Limb (tissue), 2 donors: ENCODE results near the gene SUSD2.

Experiments used
- DNase-seq, 2 donors: peaks; one replicate each; pipeline ENCODE4 v3.0.0-alpha.2; 2016; ENCODE audit errors: extremely low spot score in 2 of 2

The SUSD2 gene

DNA sequence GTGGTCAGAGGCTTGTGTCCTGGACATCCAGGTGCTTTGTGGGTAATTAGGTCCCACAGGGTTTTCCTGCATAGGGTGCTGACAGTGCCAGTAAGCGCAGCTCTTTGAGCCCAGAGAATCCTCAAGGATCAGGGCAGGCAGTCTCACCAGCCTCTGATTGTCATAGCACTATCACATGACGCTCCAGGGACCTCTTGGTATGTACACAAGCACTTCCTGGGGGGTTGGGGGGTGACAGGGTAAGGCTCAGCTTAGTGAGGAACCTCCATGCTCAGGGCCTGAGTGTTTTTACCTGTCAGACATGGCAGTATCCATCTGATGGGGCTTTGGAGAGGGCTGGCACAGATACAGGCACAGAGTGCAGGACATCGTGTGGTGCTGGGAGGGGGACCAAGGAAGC is 27.9 kb upstream of the SUSD2 start:
- DNase-seq, result no peak

DNA sequence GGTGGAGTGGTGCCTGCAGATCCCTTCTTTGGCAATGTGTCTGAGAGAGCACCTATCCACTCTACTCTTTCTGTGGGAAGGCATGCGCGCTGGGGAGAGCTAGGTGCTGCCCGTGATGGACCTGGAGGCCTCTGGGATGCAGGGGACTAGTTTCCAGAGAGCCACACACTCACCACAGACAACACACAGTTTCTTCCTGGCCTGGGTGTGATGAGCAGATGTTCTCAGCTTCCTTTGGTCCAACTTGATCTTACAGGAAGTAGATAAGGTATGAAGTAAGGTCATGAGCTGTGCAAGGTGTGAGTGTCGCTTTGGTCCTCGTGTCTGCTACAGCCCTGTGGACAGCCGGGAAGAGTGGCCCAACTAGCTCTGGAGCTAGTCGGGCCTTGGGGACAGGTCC is 27.3 kb upstream of the SUSD2 start:
- no peak for DNase-seq

DNA sequence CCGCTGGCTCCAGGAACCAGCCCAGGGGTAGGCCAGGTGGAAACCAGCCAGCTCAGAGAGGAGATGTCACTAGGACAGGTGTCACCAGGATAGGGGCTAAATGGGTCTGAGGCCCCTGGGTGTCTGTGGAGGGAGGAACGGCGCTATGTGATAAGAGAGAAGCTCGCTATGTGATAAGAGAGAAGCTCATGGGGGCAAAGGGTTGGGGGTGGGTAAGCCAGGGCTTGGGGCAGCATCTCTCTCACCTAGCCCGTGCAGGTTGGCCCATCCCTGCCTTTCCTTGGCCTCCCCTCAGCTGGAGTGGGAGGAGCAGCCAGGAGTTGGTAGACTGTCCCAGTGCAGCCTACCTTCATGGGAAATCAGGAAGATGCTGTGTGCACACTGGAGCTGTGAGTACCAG is 26.5 kb upstream of the SUSD2 start:
- no peak for DNase-seq

DNA sequence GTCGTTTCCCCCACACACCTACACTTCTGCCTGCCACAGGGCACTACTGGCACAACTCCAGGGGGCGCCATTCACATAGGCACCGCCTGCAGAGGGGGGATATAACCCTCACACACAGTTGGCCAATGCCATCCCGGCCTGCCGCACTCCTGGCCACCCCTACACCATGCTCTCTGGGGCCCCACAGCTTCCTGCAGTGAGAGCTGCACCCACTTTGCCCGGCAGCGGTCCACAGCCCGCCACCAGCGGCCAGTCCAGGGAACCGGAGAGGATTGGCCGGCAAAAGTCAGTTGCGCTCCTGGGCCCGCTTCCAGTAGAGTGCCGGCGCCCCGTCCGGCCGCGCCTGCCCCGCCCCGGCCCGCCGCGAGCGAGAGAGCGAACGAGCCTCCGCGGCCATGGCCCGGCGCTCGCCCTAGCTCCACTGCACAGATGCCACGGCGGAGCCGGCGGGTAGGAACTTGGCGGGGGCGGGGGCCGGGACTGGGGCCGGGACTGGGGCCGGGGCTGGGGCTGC is 25.6 kb upstream of the SUSD2 start:
- peak; percentile 64 to 72 for DNase-seq

DNA sequence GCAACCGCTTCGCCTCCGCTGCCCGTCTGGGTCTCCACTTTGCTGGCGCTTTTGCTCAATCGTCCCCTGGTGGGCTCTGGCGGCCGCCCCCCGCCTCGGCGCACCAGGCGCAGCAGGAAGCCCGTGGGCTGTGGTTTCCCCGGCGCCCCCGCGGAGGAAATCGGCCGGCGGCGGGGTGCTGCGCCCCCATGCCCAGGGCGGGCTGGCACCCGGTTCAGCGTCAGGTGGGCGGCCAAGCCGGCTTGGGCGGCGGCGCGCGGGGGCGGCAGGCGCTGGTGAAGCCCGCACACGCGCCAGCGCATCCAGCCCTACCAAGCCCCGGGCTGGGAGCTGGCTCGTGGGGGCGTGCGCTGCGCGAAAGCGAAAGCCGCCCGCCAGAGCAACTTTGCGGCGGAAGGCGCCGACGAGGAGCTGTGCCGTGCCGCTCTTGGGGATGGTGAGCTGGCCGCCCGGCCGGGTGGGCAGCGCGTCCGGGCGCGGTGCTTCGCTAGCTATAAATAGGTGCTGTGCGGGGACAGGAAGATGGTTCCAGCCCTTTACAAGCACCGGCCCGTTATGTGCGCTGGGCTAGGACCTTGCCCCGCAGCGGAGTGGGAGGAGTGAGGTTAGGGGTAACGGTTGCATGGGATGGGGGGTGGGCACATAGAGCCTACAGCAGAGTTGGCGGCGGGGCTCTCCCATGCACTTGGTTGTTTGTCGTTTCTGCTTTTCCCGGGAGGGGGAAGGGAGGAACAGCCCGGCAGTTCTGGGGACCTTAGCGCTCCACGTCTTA is 25.0 kb upstream of the SUSD2 start:
- DNase-seq, result peak; percentile 21 to 61

DNA sequence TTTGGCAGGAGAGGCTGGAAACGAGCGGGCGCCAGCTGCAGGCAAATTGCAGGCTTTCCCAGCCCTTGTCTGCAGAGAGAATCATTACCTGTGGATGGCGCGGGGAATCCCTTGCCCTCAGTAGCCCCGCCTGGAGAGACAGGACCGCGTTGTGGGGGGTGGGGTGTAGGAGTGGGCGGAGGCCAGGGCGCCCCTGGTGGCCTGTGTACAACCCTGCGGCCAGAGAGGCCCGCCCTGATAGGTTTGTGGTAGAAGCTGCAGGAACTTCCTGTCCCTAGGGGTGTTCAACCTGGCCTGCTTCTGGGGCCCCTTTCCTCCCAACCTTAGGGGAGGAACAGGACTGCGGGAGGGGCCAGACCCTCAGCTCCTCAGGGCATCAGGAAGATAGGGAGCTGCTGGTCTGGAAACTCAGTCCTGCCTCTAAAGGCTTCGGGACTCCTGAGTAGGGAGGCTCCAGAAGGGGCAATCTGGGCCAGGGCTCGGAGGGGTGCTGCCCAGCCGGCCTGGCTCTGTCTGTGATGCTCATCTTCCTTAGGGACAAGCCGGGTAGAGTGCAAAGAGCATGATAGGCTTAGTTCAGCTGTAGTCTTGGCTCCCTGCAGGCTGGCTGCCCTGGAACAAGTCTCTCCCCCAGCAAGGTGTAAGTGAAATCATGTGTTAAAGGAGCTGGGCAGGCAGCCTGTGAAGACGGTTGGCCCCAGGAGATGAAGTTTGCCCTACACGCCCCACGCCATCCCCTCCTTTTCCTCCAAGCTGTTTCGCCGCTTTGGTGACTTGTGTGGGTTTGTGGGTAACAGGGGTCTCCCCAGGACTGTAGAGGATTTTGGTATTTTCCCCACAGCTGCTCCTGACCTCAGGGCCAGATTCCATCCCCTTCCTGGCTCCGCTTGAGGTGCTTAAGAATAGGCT is 24.1 kb upstream of the SUSD2 start:
- DNase-seq, result peak; percentile 75 to 81

DNA sequence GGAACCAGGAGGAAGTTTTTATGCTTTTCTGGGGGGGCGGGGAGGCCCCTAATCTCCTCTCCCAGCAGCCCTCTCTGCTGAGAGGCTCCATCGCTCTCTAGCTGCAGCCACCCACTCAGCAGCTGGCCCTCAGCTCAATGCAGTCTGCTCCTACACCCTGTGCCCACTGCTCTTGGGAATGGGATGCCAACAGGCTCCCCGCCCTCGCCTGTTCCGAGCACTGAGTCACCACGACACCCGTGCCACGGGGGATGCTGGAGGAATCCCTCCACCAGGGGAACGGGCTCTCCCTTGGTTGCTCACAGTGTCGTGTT is 23.5 kb upstream of the SUSD2 start:
- peak in 1 of 2 donors; percentile 13 for DNase-seq

DNA sequence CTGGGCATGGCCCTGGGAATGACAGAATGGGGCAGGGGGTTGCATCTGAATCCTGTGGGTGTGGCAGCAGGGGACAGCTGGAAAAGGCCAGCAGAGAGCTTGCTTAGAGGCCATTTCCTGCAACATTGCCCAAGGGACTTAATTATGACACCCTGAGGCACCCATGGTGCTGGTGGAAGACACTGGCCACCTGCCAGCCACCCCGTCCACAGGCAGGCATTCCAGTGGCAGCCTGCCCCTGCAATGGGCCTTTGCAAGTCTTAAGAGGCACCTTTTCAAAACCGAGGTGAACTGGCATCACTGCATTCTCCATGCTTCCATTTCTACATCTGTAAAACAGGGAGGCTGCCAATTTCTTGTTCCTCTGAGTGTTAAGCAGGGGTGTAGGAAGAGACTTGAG is 21.6 kb upstream of the SUSD2 start:
- no peak for DNase-seq

DNA sequence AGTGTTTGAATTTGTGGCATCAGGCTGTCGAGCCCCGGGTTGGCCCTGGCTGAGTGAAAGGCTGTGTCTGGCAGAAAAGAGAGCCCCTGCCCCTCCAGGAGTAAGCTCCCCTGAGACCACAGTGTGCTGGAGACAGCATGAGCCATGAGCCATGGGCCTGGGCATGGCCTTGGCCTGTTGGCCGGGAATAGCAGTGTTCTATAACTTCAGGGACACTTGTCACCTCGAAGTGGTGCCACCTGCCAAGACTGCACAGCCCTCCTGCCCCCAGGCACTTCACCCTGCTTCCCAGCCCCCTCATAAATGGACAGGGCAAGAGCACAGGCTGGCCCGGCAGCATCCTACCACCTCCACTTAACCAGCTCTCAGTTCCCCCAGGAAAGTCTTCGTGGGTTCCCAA is 20.7 kb upstream of the SUSD2 start:
- DNase-seq, result no peak

DNA sequence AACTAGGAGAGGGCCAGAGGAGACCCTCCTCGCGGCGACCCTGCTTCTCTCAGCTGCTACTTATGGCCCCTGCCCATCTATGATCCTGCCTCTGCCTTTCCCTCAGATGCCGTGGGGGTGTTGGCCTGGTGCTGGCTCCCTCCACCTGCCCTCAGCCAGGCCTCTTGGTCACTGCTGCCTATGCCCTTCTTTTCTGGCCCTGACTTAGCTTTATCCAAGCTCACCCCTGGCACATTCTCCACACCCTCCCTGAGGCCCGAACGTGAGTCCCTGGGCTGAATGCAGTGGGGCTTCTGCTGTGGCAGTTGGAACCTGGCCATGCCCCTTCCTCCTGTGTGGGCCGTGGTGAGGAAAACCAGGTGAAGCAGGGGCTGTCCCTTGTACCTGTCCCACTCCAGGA is 19.8 kb upstream of the SUSD2 start:
- no peak for DNase-seq

DNA sequence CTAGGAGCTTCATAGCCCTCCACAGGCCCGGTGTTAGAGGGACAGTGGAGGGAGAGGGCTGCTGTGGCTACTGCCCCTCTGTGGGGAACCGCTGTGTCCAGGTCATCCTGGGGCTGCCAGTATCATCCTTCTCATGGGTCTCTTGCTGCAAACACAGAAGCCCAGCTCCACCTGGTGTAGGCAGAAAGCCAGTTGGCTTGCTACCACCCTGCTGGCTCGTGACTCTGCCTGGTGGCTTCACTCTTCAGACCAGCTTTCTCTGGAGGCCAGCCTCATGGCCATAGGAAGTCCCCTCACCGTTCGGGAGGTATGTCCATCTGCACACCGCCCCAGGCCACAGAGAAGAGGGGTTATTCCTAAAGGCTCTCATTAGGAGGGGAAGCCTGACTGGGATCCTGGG is 19.4 kb upstream of the SUSD2 start:
- DNase-seq, result no peak

DNA sequence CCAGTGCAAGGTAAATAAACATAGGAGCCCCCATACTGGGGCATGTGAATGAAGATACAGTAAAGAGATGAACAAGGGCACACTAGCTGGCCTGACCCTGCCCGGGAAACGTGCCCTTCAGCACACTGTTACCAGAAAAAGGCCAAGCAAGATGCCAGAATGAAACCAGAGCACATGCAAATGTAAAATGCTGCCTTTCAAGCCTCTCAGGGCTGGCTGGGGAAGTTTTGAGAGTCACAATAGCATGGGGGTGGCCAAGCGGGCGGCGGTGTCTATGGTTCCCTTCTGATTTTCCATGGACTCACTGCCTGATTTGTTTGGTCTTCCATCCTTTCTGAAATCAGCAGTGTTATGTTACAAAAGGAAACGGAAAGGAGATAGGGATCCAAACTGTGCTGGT is 18.9 kb upstream of the SUSD2 start:
- DNase-seq, result no peak

DNA sequence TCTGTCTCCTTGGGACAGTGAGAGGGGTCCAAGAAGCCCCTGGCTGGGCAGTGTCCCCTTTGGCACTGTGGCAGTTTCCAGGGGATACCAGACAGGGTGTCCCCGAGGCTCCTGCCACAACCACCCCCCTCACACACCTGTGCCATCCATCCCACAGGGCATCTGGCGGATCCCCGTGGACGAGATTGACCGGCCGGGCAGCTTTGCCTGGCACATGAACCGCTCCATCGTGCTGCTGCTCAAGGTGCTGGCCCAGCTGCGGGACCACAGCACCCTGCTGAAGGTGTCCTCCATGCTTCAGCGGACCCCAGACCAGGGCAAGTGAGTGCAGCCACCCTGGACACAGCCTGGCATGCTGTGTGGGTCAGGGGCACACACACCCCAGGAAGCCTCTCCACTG is 17.0 kb upstream of the SUSD2 start:
- DNase-seq, result no peak

DNA sequence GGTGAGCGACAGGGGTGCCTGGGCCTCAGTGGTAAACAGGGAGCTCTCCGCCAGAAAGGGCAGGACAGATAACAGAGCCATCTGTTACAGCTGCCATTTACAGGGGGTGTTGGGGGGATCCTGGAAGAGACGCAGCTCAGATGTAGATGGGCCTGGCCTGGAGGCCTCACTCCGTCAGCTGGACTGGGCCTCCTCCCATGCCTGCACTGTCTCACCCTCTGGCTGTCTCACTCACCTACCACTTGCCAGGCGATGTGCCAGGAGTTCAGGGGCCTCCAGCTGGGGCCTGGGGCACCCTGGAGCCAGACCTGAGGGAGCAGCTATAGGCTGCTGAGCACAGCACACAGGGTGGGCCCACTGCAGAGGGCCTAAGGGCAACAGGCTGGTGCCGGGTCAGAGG is 16.3 kb upstream of the SUSD2 start:
- no peak for DNase-seq

DNA sequence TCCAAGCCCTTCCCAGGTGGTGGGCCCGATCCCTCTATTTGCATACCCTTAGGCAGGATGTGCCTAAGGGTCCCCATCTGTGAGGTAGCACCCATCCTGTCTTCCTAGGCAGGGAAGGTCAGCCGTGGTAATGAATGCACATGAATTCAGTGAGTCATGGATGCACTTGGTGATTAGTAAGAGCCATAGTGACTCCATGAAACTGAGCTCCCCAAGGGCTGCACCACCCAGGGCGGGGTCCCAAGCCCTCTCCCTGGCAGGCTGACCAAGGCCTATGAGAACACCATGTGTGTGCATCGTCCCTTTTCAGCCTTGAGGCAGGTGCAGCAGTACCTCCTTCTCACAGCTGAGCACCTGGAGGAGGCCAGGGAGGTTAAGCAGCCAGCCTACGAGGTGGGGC is 15.6 kb upstream of the SUSD2 start:
- no peak for DNase-seq

DNA sequence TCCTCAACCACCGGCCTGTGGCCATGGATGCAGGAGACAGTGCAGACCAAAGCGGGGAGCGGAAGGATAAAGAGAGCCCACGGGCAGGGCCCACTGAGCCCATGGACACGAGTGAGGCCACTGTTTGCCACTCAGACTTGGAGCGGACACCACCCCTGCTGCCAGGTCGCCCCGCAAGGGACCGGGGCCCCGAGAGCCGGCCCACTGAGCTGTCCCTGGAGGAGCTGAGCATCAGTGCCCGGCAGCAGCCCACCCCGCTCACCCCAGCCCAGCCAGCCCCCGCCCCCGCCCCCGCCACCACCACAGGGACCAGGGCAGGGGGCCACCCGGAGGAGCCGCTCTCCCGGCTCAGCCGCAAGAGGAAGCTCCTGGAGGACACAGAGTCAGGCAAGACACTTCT is 14.5 kb upstream of the SUSD2 start:
- DNase-seq, result no peak

DNA sequence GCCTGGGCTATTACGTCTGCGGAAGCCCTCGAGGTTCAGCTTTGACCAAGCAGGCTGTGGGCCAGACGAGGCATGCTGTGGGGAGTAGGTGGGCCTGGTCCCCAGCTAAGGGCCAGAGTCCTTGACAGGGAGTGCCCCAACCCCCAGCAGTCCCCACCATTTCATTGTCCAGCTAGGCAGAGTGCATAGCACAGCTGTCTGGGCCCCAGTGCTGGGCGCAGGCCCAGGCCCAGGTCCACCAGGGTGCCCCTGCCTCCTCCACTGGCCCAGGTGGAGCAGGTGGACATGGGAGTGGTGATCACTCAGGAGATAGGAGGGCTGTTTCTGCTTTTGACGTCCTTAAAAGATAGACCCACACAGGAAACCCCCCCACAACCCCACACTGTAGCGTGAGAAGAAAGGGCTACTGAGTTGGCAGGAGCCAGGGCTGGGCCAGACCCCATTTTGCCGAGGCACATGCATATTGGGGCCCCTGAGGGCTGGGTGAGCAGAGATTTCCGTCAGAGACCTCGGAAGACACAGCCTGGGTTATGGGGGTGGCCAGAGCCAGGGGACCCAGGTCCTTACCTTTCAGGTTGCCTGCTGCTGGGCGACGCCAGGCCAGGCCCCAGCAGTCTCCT is 11.7 kb upstream of the SUSD2 start:
- no peak for DNase-seq

DNA sequence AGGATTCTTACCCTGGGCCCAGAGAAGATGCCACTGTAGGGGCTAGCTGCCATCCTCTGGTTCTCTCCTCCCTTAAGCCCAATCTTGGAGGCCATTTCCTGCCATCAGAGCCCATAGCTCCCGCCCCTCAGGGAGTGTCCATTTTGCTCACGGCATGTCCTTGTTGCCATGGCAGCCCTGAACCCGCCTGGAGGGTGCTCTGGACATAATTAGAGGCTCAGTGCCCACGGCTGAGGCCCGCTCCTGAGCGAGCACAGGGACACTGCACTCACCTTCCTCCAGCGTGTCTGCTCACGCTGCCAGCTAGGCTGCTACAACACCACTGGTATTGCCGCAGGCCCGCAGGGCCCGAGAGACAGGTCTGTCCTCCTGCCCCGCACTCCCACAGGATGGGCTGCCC is 11.1 kb upstream of the SUSD2 start:
- DNase-seq, result no peak

DNA sequence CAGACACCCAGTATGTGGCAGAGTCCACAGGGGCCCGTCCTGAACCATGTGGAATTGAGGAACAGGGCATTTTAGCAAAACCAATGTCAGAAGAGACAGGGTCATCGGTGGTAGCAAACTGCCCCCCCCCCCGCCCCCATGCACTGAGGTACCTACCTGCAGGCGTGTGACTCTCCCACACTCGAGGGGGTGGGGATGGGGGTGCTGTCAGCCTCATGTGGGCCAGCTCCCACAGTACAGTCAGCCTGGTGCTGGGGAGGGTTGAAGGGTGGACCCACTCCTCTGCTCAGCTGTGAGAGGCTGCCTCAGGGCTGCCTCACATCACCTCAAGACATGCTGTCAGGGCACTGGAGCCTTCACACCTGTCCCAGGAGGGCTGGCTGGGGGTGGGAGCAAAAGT is 10.7 kb upstream of the SUSD2 start:
- no peak for DNase-seq

DNA sequence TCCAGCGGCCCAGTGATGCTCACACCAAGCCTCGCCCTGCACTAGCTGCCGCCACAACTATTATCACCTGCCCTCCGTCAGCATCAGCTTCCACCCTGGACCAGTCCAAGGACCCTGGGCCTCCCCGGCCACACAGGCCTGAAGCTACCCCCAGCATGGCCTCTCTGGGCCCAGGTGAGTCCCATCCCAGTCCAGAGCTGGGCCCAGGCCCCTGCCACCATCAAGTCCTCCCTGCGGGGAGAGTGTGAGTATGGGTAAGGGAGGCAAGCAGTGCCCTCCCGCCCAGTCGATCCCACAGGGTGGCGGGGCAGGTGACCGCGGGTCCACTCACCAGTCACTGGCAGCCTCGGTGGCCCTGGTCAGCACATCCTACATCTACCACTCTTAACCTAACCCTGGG is 9.5 kb upstream of the SUSD2 start:
- DNase-seq, result no peak

DNA sequence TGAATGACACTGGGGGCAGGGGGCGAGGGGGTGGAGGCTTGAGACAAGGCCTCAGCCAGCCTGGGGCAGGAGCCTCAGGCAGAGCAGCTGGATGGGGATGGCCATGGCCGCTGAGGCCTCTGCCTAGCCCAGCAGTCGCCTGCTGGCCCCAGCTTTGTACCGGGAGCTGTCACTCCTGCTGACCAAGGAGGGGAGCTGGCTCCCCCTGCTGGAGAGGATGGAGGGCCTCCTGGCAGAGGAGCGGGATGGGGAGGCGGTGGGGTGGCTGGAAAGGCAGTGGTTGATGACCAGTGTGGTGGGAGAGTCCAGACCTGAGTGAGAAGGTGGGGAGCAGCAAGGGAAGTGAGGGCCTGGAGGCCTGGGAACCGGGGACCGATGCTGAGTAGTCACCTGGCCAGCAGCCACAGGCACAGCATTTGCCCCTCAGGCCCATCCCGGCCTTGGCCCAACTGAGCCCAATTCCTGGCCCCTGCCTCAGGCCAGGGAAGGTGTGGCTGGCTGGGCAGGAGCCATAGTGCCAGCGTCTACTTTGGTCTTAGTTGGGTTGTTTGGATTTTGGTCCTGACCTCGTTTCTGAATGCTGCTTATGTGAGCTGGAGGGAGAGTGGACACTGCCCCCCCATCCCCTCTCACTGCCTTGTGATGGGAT is 6.0 kb upstream of the SUSD2 start:
- DNase-seq, result peak; percentile 56 to 73

DNA sequence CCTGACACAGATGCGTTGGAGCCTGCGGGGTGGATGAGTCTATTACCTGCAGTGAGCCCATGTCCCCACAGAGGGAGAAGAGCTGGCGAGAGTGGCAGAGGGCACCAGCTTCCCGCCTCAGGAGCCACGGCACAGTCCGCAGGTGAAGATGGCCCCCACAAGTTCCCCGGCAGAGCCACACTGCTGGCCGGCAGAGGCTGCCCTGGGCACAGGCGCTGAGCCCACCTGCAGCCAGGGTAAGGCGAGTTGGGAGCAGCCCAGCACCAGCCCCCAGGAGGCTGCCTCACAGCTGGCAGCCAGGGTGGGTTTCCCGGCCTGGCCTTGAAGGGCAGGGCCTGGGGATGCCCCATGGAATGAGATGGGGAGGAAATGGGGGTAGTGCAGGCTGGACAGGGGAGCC is 5.2 kb upstream of the SUSD2 start:
- DNase-seq, result no peak
